ENCODE results near the gene CHAC1.

- TF ChIP-seq CTCF (conservative IDR thresholded peaks at IDR 0.05), result 0 out of 2 replicates have a peak, but pooled peaks have one; percentile 12
- TF ChIP-seq EZH2 (IDR thresholded peaks at IDR 0.05; ENCODE audit: low read depth), result no peak
Measured at GRCh38 chr15:40938536-40938870, 14.8 kb upstream of the CHAC1 start.

Data from PC-9 (cell line).